Stimulated activated naive CD8-positive, alpha-beta T cell treated with anti-CD3 and anti-CD28 coated beads, Interleukin-15, Interleukin-2, amounts not matched to agents 100 ng/mL and 50 ng/mL, for 24 hours (primary cell): ENCODE measurements around the gene GRID2IP.
A peak's percentile ranks its signal among the peaks of the same experiment; 100 is the strongest.

Experiments used
- H3K27ac Mint-ChIP-seq: one replicate; pipeline ENCODE4 v1.8.0; 2021; ENCODE audit warnings: mild to moderate bottlenecking, mixed read lengths
- H3K27me3 Mint-ChIP-seq: one replicate; pipeline ENCODE4 v1.8.0; 2021; ENCODE audit warnings: mixed read lengths
- H3K36me3 Mint-ChIP-seq: one replicate; pipeline ENCODE4 v1.8.0; 2021; ENCODE audit warnings: low read depth, mixed read lengths
- H3K4me1 Mint-ChIP-seq: one replicate; pipeline ENCODE4 v1.8.0; 2021; ENCODE audit warnings: low read depth, mixed read lengths
- H3K4me3 Mint-ChIP-seq: one replicate; pipeline ENCODE4 v1.8.0; 2021; ENCODE audit warnings: mild to moderate bottlenecking, mixed read lengths
- H3K9me3 Mint-ChIP-seq: one replicate; pipeline ENCODE4 v1.8.0; 2021; ENCODE audit warnings: mixed read lengths

The GRID2IP gene

GRCh38 chr7:6575281-6576023 lies 24.2 kb upstream of the GRID2IP start:
- peaks cover 20% of the 10 kb centered on the region for H3K4me1 Mint-ChIP-seq
- H3K9me3 Mint-ChIP-seq = no peaks in the 10 kb centered on the region
- H3K27me3 Mint-ChIP-seq = no peaks in the 10 kb centered on the region
- peaks cover 9% of the 10 kb centered on the region for H3K36me3 Mint-ChIP-seq
- peak overlapping the region; percentile 86 for H3K4me3 Mint-ChIP-seq
- peak overlapping the region; percentile 58 for H3K27ac Mint-ChIP-seq

GRCh38 chr7:6571160-6571779 lies 20.0 kb upstream of the GRID2IP start:
- Mint-ChIP-seq H3K4me1 (peaks cover 2% of the 10 kb centered on the region), H3K9me3 (no peaks in the 10 kb centered on the region), H3K36me3 (no peaks in the 10 kb centered on the region), H3K4me3 (no peak overlapping the region), H3K27me3 (no peaks in the 10 kb centered on the region), H3K27ac (no peak overlapping the region)

GRCh38 chr7:6567886-6568285 lies 16.6 kb upstream of the GRID2IP start:
- Mint-ChIP-seq H3K9me3 (no peaks in the 10 kb centered on the region), H3K4me1 (no peaks in the 10 kb centered on the region), H3K36me3 (no peaks in the 10 kb centered on the region), H3K27ac (no peak overlapping the region), H3K4me3 (no peak overlapping the region), H3K27me3 (no peaks in the 10 kb centered on the region)

- no peaks in the 10 kb centered on the region for H3K4me1 Mint-ChIP-seq
- H3K36me3 Mint-ChIP-seq = no peaks in the 10 kb centered on the region
- no peak overlapping the region for H3K4me3 Mint-ChIP-seq
- no peaks in the 10 kb centered on the region for H3K9me3 Mint-ChIP-seq
- no peaks in the 10 kb centered on the region for H3K27me3 Mint-ChIP-seq
- no peak overlapping the region for H3K27ac Mint-ChIP-seq
These were observed 14.4 kb upstream of the GRID2IP start for GRCh38 chr7:6565655-6566054.

GRCh38 chr7:6563936-6564770 lies 12.9 kb upstream of the GRID2IP start:
- Mint-ChIP-seq H3K4me1 (no peaks in the 10 kb centered on the region), H3K4me3 (no peak overlapping the region), H3K36me3 (no peaks in the 10 kb centered on the region), H3K9me3 (no peaks in the 10 kb centered on the region), H3K27ac (no peak overlapping the region), H3K27me3 (no peaks in the 10 kb centered on the region)

GRCh38 chr7:6562106-6562505 lies 10.8 kb upstream of the GRID2IP start:
- no peaks in the 10 kb centered on the region for H3K27me3 Mint-ChIP-seq
- no peaks in the 10 kb centered on the region for H3K4me1 Mint-ChIP-seq
- H3K27ac Mint-ChIP-seq = no peak overlapping the region
- no peaks in the 10 kb centered on the region for H3K36me3 Mint-ChIP-seq
- no peak overlapping the region for H3K4me3 Mint-ChIP-seq
- H3K9me3 Mint-ChIP-seq = no peaks in the 10 kb centered on the region

GRCh38 chr7:6559896-6560295 lies 8.6 kb upstream of the GRID2IP start:
- Mint-ChIP-seq H3K4me3 (no peak overlapping the region), H3K4me1 (peaks cover 4% of the 10 kb centered on the region), H3K9me3 (no peaks in the 10 kb centered on the region), H3K36me3 (no peaks in the 10 kb centered on the region), H3K27me3 (no peaks in the 10 kb centered on the region), H3K27ac (no peak overlapping the region)

- Mint-ChIP-seq H3K4me3 (no peak overlapping the region), H3K9me3 (no peaks in the 10 kb centered on the region), H3K27me3 (no peaks in the 10 kb centered on the region), H3K36me3 (no peaks in the 10 kb centered on the region), H3K27ac (no peak overlapping the region), H3K4me1 (peaks cover 9% of the 10 kb centered on the region)
These were observed 7.6 kb upstream of the GRID2IP start for GRCh38 chr7:6558837-6559236.

GRCh38 chr7:6556196-6556595 lies 4.9 kb upstream of the GRID2IP start:
- H3K36me3 Mint-ChIP-seq = no peaks in the 10 kb centered on the region
- no peak overlapping the region for H3K4me3 Mint-ChIP-seq
- H3K9me3 Mint-ChIP-seq = no peaks in the 10 kb centered on the region
- H3K27ac Mint-ChIP-seq = no peak overlapping the region
- H3K4me1 Mint-ChIP-seq = peaks cover 9% of the 10 kb centered on the region
- no peaks in the 10 kb centered on the region for H3K27me3 Mint-ChIP-seq

- Mint-ChIP-seq H3K27me3 (no peaks in the 10 kb centered on the region), H3K9me3 (no peaks in the 10 kb centered on the region), H3K4me3 (no peak overlapping the region), H3K27ac (peak overlapping the region; percentile 71), H3K4me1 (peaks cover 9% of the 10 kb centered on the region), H3K36me3 (no peaks in the 10 kb centered on the region)
These were observed 3.6 kb upstream of the GRID2IP start for GRCh38 chr7:6554848-6555247.

- Mint-ChIP-seq H3K4me3 (no peak overlapping the region), H3K36me3 (no peaks in the 10 kb centered on the region), H3K4me1 (peaks cover 9% of the 10 kb centered on the region), H3K27ac (no peak overlapping the region), H3K9me3 (no peaks in the 10 kb centered on the region), H3K27me3 (no peaks in the 10 kb centered on the region)
These were observed 2.3 kb upstream of the GRID2IP start for GRCh38 chr7:6553448-6554044.

- Mint-ChIP-seq H3K36me3 (no peaks in the 10 kb centered on the region), H3K9me3 (no peaks in the 10 kb centered on the region), H3K4me3 (no peak overlapping the region), H3K27ac (no peak overlapping the region), H3K4me1 (peaks cover 13% of the 10 kb centered on the region), H3K27me3 (peaks cover 4% of the 10 kb centered on the region)
These were observed 3.9 kb downstream of the GRID2IP start for GRCh38 chr7:6547400-6547799.

- no peaks in the 10 kb centered on the region for H3K9me3 Mint-ChIP-seq
- no peak overlapping the region for H3K27ac Mint-ChIP-seq
- H3K4me3 Mint-ChIP-seq = no peak overlapping the region
- H3K4me1 Mint-ChIP-seq = peaks cover 13% of the 10 kb centered on the region
- H3K36me3 Mint-ChIP-seq = no peaks in the 10 kb centered on the region
- H3K27me3 Mint-ChIP-seq = peaks cover 4% of the 10 kb centered on the region
These were observed 4.6 kb downstream of the GRID2IP start for GRCh38 chr7:6546498-6547251.

- Mint-ChIP-seq H3K4me1 (peaks cover 13% of the 10 kb centered on the region), H3K4me3 (no peak overlapping the region), H3K36me3 (no peaks in the 10 kb centered on the region), H3K27ac (no peak overlapping the region), H3K9me3 (no peaks in the 10 kb centered on the region), H3K27me3 (peaks cover 7% of the 10 kb centered on the region)
These were observed 5.7 kb downstream of the GRID2IP start for GRCh38 chr7:6545398-6546126.
